ENCODE data around the gene TNIP3. TPM values are rescaled to one million over a fixed set of nuclear protein-coding genes. Genes with fewer than 3 reads are reported as not detected.

TNIP3 gene
- total RNA-seq, 1 experiment from 2014 or later = 0.43 TPM

- intact Hi-C loops (cut with micrococcal nuclease; ENCODE audit: unreplicated experiment) = no loop called here
- H3K4me3 Mint-ChIP-seq (ENCODE audit: unreplicated experiment) = no peak overlapping the region
These were observed 35.8 kb upstream of the TNIP3 start for GRCh38 chr4:121199742-121200561.

GRCh38 chr4:121198251-121198650 lies 34.1 kb upstream of the TNIP3 start:
- no TSS peak for BruUV-seq (replicated peaks)
- no peaks in the 10 kb centered on the region for H3K27me3 Mint-ChIP-seq (ENCODE audit: insufficient read depth, unreplicated experiment)
- H3K36me3 ChIP-seq (ENCODE audit: control insufficient read depth, insufficient read depth, low read length) = no peaks in the 10 kb centered on the region
- H3K4me3 ChIP-seq (ENCODE audit: low read depth, low read length) = no peak overlapping the region
- intact Hi-C loops (cut with micrococcal nuclease; ENCODE audit: unreplicated experiment) = no loop called here
- H3K36me3 Mint-ChIP-seq (ENCODE audit: insufficient read depth, unreplicated experiment) = no peaks in the 10 kb centered on the region
- no peak for TF ChIP-seq CTCF (IDR thresholded peaks at IDR 0.05; ENCODE audit: insufficient read depth in 1 of 2, low read depth in 1 of 2, low read length in 1 of 2, severe bottlenecking in 1 of 2, unreplicated experiment in 1 of 2)
- H3K4me1 Mint-ChIP-seq (ENCODE audit: low read depth, unreplicated experiment) = peaks cover 7% of the 10 kb centered on the region
- POLR2A ChIA-PET = no interaction called here
- H3K9me3 ChIP-seq = no peaks in the 10 kb centered on the region
- H3K27me3 ChIP-seq (replicated peaks; ENCODE audit: control insufficient read depth, insufficient read depth, low read length) = no peaks in the 10 kb centered on the region
- H3K9me3 Mint-ChIP-seq (ENCODE audit: unreplicated experiment) = no peaks in the 10 kb centered on the region
- H3K27ac Mint-ChIP-seq (ENCODE audit: unreplicated experiment) = no peak overlapping the region
- no peak for DNase-seq
- no peak overlapping the region for H3K4me3 Mint-ChIP-seq (ENCODE audit: unreplicated experiment)
- H3K4me1 ChIP-seq = no peaks in the 10 kb centered on the region
- CTCF ChIA-PET = no interaction called here

More at GRCh38 chr4:121199742-121200561, 35.8 kb upstream of the TNIP3 start:
- Histone ChIP-seq H3K4me1 (no peaks in the 10 kb centered on the region), H3K27me3 (replicated peaks; ENCODE audit: control insufficient read depth, insufficient read depth, low read length) (no peaks in the 10 kb centered on the region), H3K9me3 (no peaks in the 10 kb centered on the region), H3K4me3 (ENCODE audit: low read depth, low read length) (no peak overlapping the region), H3K36me3 (ENCODE audit: control insufficient read depth, insufficient read depth, low read length) (no peaks in the 10 kb centered on the region)
- DNase-seq = no peak
- Mint-ChIP-seq H3K27ac (ENCODE audit: unreplicated experiment) (no peak overlapping the region), H3K36me3 (ENCODE audit: insufficient read depth, unreplicated experiment) (no peaks in the 10 kb centered on the region), H3K9me3 (ENCODE audit: unreplicated experiment) (no peaks in the 10 kb centered on the region), H3K27me3 (ENCODE audit: insufficient read depth, unreplicated experiment) (no peaks in the 10 kb centered on the region), H3K4me1 (ENCODE audit: low read depth, unreplicated experiment) (peaks cover 7% of the 10 kb centered on the region)
- no TSS peak for BruUV-seq (replicated peaks)
- POLR2A ChIA-PET = interaction anchor here (0.8 kb wide), 1 partner anchor 551 kb away, joined by 4 read pairs; no protein-coding TSS in a partner anchor
- no peak for TF ChIP-seq CTCF (IDR thresholded peaks at IDR 0.05; ENCODE audit: insufficient read depth in 1 of 2, low read depth in 1 of 2, low read length in 1 of 2, severe bottlenecking in 1 of 2, unreplicated experiment in 1 of 2)
- CTCF ChIA-PET = interaction anchor here (1.4 kb wide), 1 partner anchor 8 kb away, joined by 3 read pairs; no protein-coding TSS in a partner anchor

- ChIA-PET CTCF (no interaction called here), POLR2A (no interaction called here)
- H3K9me3 Mint-ChIP-seq (ENCODE audit: unreplicated experiment) = no peaks in the 10 kb centered on the region
- H3K27me3 Mint-ChIP-seq (ENCODE audit: insufficient read depth, unreplicated experiment) = no peaks in the 10 kb centered on the region
- no peaks in the 10 kb centered on the region for H3K36me3 ChIP-seq (ENCODE audit: control insufficient read depth, insufficient read depth, low read length)
- no peaks in the 10 kb centered on the region for H3K9me3 ChIP-seq
- intact Hi-C loops (cut with micrococcal nuclease; ENCODE audit: unreplicated experiment) = no loop called here
- H3K4me3 Mint-ChIP-seq (ENCODE audit: unreplicated experiment) = no peak overlapping the region
- no peak for TF ChIP-seq CTCF (IDR thresholded peaks at IDR 0.05; ENCODE audit: insufficient read depth in 1 of 2, low read depth in 1 of 2, low read length in 1 of 2, severe bottlenecking in 1 of 2, unreplicated experiment in 1 of 2)
- DNase-seq = no peak
- H3K27me3 ChIP-seq (replicated peaks; ENCODE audit: control insufficient read depth, insufficient read depth, low read length) = no peaks in the 10 kb centered on the region
- no peaks in the 10 kb centered on the region for H3K4me1 ChIP-seq
- peaks cover 7% of the 10 kb centered on the region for H3K4me1 Mint-ChIP-seq (ENCODE audit: low read depth, unreplicated experiment)
- no TSS peak for BruUV-seq (replicated peaks)
- H3K36me3 Mint-ChIP-seq (ENCODE audit: insufficient read depth, unreplicated experiment) = no peaks in the 10 kb centered on the region
- H3K4me3 ChIP-seq (ENCODE audit: low read depth, low read length) = no peak overlapping the region
- H3K27ac Mint-ChIP-seq (ENCODE audit: unreplicated experiment) = no peak overlapping the region
These were observed 31.5 kb upstream of the TNIP3 start for GRCh38 chr4:121195649-121196048.

Data from Caco-2 (cell line).